Measurements from ENCODE around the gene PHF10. TPM values are rescaled to one million over a fixed set of nuclear protein-coding genes. Genes with fewer than 3 reads are reported as not detected.

The PHF10 gene
- total RNA-seq, 4 donors from 2014 or later, result 39.4 to 74.3 (median 60.0) TPM

DNA sequence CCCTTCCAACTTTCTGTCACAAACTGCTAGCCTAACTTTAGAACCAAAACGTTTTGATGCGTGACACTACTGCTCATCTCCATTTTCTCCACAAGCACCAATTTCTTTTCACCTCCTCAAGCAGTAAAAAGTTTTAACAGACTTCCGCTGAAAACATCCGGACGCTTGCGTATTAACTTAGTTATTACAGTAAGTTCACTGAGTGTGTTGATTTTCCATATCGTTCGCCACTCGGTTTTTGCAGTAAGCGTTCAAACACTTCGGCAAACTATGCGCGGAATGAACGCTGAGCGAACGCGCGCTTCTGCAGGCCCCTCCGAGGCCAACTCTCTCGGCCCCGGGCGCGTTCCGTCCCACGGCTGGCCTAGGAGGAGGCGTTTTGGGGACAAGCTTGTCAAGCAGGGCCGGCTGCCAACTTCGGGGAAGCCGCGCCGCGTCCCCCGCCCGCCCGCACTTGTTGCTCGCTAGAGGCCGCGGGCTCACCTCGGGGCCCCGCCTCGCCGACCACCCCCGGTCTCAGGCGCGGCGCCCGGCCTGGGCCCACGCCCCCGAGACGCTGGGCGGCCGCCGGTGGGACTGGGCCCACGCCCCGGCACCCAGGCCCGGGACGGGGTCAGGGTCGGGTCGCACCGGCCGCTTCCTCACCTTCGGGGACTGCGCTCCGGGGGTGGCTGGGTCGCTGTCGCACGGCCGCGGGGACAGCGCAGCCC is 945 bp downstream of the PHF10 start:
- WGBS, 2 donors, result 1% methylated on average over 26 to 42 of the region's 70 CpGs
- H3K4me3 ChIP-seq (replicated peaks in 1 of 3), result peak overlapping the region; percentile 47 to 73 (median 57)
- H3K4me1 ChIP-seq, result peaks cover 12 to 16% of the 10 kb centered on the region in 2 donors
- no peaks in the 10 kb centered on the region for H3K9me3 ChIP-seq
- TF ChIP-seq POLR2A (IDR thresholded peaks at IDR 0.05), result peak in 1 of 2 donors; percentile 50
- TF ChIP-seq, protein P1, sequence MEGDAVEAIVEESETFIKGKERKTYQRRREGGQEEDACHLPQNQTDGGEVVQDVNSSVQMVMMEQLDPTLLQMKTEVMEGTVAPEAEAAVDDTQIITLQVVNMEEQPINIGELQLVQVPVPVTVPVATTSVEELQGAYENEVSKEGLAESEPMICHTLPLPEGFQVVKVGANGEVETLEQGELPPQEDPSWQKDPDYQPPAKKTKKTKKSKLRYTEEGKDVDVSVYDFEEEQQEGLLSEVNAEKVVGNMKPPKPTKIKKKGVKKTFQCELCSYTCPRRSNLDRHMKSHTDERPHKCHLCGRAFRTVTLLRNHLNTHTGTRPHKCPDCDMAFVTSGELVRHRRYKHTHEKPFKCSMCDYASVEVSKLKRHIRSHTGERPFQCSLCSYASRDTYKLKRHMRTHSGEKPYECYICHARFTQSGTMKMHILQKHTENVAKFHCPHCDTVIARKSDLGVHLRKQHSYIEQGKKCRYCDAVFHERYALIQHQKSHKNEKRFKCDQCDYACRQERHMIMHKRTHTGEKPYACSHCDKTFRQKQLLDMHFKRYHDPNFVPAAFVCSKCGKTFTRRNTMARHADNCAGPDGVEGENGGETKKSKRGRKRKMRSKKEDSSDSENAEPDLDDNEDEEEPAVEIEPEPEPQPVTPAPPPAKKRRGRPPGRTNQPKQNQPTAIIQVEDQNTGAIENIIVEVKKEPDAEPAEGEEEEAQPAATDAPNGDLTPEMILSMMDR (IDR thresholded peaks at IDR 0.05), result no peak
- H3K27me3 ChIP-seq, result no peaks in the 10 kb centered on the region
- peak overlapping the region; percentile 67 to 94 (median 76) for H3K27ac ChIP-seq
- DNase-seq, result peak; percentile 87 to 88
- no peaks in the 10 kb centered on the region for H3K36me3 ChIP-seq
- intact Hi-C loops (cut with DNase I), result no loop called here

DNA sequence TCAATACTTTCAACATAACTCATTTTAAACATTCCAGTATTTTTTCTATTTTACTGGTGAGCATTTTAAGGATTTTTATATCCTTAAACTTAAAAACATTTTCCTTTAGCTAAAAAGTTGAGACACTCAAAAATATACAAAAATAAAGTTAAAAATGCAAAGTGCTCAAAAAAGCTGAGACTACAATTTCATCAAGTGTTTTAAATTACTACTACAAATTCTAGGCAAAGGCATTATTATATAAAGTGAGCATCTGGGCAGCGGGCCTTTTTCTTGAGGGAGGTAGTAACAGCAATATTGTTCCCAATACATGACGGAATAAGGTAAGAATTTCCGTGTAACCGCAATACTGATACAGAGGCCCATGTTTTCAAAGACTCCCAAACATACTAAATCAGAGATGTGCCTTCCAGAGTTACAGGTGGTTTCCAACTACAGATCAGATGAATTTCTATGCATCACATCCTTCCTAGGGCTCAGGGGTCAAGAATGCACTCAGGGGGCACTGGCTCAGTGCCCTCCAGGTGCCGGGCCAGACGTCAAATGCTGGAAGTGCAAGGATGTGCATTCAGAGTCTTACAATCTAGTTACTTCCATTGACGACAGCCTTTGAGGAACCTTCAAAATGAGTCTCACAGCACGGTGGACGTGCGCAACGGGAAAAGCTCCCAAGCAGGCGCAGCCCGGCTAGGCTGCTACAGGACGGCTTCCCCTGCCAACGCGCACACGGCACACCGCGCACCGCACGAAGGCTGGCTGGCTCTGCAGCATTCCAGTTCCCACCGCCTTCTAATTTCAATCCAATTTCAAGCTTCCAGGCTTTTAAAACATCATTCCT is 1.7 kb downstream of the PHF10 start:
- intact Hi-C loops (cut with DNase I), result no loop called here
- peak; percentile 50 to 54 for DNase-seq
- H3K27me3 ChIP-seq, result no peaks in the 10 kb centered on the region

DNA sequence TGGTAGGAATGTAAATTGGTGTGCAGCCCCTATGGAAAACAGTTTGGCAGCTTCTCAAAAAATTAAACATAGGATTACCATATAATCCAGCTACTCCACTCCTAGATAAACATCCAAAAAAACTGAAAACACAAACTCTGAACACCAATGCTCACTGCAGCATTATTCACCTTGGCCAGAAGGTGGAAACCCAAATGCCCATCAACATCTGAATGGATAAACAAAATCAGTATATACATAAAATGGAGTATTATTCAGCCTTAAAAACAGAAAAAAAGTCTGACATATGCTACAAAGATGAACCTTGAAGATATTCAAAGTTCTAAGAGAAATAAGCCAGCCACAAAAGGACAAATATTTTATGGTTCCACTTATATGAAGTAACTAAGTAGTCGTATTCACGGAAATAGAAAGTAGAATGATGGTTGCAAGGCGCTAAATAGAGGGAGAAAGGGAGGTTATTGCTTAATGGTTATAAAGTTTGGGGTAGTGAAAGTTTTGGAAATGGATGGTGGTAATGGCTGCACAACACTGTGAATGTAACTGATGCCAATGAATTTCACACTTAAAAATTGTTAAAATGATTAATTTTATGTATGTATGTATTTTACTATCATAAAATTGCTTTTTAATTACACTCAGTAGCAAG is 4.0 kb downstream of the PHF10 start:
- no peaks in the 10 kb centered on the region for H3K9me3 ChIP-seq
- intact Hi-C loops (cut with DNase I), result no loop called here
- 90 to 91% methylated on average over 3 of the region's 3 CpGs for WGBS, 2 donors
- TF ChIP-seq, protein P1 (IDR thresholded peaks at IDR 0.05), result peak in 1 of 6 experiments; percentile 10
- no peak for TF ChIP-seq POLR2A (IDR thresholded peaks at IDR 0.05)
- no peak overlapping the region for H3K27ac ChIP-seq
- DNase-seq, result no peak
- H3K4me3 ChIP-seq (replicated peaks in 1 of 3), result no peak overlapping the region
- H3K4me1 ChIP-seq, result peaks cover 12 to 16% of the 10 kb centered on the region in 2 donors
- no peaks in the 10 kb centered on the region for H3K27me3 ChIP-seq
- H3K36me3 ChIP-seq, result peaks cover 8 to 14% of the 10 kb centered on the region in 2 donors

More for the DNA sequence above, 1.7 kb downstream of the PHF10 start:
- peak overlapping the region; percentile 47 to 73 (median 57) for H3K4me3 ChIP-seq (replicated peaks in 1 of 3)
- 7 to 8% methylated on average over 18 to 22 of the region's 22 CpGs for WGBS, 2 donors
- H3K4me1 ChIP-seq, result peaks cover 12 to 16% of the 10 kb centered on the region in 2 donors
- no peaks in the 10 kb centered on the region for H3K36me3 ChIP-seq
- H3K9me3 ChIP-seq, result no peaks in the 10 kb centered on the region
- H3K27ac ChIP-seq, result peak overlapping the region; percentile 67 to 94 (median 76)
- no peak for TF ChIP-seq POLR2A (IDR thresholded peaks at IDR 0.05)
- TF ChIP-seq, protein P1 (IDR thresholded peaks at IDR 0.05), result no peak

DNA sequence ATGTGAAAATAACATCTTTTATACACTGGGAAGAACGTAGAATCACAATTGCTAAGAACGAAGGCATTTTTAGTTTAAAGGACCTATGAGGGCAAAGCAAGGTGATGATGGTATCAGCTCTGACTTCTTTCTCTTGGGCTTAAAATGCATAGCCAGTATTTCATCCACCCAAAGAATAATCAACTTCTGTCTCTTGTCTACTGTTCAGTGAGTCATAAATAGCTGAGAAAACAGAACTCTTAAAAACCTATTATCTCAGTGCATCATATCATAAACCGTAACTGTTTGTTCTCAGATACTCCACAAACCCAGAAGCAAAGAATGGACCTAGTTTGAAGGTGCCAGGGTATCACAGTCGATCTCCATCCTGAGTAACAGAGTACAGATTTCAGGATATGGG is 5.2 kb downstream of the PHF10 start:
- Histone ChIP-seq H3K4me3 (replicated peaks in 1 of 3) (no peak overlapping the region), H3K36me3 (peaks cover 17 to 26% of the 10 kb centered on the region in 2 donors), H3K27ac (no peak overlapping the region), H3K4me1 (peaks cover 12 to 16% of the 10 kb centered on the region in 2 donors), H3K9me3 (no peaks in the 10 kb centered on the region), H3K27me3 (no peaks in the 10 kb centered on the region)
- intact Hi-C loops (cut with DNase I), result no loop called here
- 92 to 94% methylated on average over 4 of the region's 4 CpGs for WGBS, 2 donors
- no peak for DNase-seq
- TF ChIP-seq, protein P1 (IDR thresholded peaks at IDR 0.05), result no peak
- no peak for TF ChIP-seq POLR2A (IDR thresholded peaks at IDR 0.05)
